HFF-Myc (cell line): ENCODE measurements around the gene FFAR1.

ENCODE experiments used
- DNase-seq: peaks from one replicate; pipeline ENCODE4 v3.0.0-alpha.2; 2011; ENCODE audit warnings: low read depth; ENCODE audit errors: extremely low read depth
- H3K4me3 ChIP-seq: replicated peaks from 2 replicates; pipeline ENCODE4 v1.5.1; 2011; ENCODE audit warnings: low read depth, mild to moderate bottlenecking, control low read depth, low read length
- CTCF ChIP-seq: IDR thresholded peaks from 2 replicates; pipeline ENCODE4 v1.5.1; 2012; ENCODE audit warnings: mild to moderate bottlenecking, low read depth, low read length, control low read depth; ENCODE audit errors: missing control alignments

FFAR1 gene

GRCh38 chr19:35389192-35389861 is 41.6 kb downstream of the FFAR1 start:
- no peak for DNase-seq
- no peak for TF ChIP-seq CTCF

GRCh38 chr19:35392742-35393715 is 45.3 kb downstream of the FFAR1 start:
- no peak for TF ChIP-seq CTCF
- no peak for DNase-seq
- H3K4me3 ChIP-seq = no peak overlapping the region

More at GRCh38 chr19:35389192-35389861, 41.6 kb downstream of the FFAR1 start:
- no peak overlapping the region for H3K4me3 ChIP-seq

GRCh38 chr19:35395382-35396199 is 47.9 kb downstream of the FFAR1 start:
- H3K4me3 ChIP-seq = no peak overlapping the region
- no peak for TF ChIP-seq CTCF
- no peak for DNase-seq

GRCh38 chr19:35396240-35396885 is 48.7 kb downstream of the FFAR1 start:
- no peak for DNase-seq
- no peak overlapping the region for H3K4me3 ChIP-seq
- no peak for TF ChIP-seq CTCF

GRCh38 chr19:35397064-35397463 is 49.4 kb downstream of the FFAR1 start:
- DNase-seq = no peak
- H3K4me3 ChIP-seq = no peak overlapping the region
- TF ChIP-seq CTCF = no peak
